ENCODE data around the gene RNF123.

RNF123 gene

GRCh38 chr3:49657208-49657915 lies 32.0 kb upstream of the RNF123 start:
- no peak for TF ChIP-seq EP300 (IDR thresholded peaks at IDR 0.05; ENCODE audit: borderline replicate concordance)
- TF ChIP-seq CREB1 (IDR thresholded peaks at IDR 0.05; ENCODE audit: low read depth), result no peak
- TF ChIP-seq RAD21 (IDR thresholded peaks at IDR 0.05; ENCODE audit: low read depth), result no peak
- no peak for TF ChIP-seq TEAD4 (IDR thresholded peaks at IDR 0.05)
- TF ChIP-seq, protein P1, sequence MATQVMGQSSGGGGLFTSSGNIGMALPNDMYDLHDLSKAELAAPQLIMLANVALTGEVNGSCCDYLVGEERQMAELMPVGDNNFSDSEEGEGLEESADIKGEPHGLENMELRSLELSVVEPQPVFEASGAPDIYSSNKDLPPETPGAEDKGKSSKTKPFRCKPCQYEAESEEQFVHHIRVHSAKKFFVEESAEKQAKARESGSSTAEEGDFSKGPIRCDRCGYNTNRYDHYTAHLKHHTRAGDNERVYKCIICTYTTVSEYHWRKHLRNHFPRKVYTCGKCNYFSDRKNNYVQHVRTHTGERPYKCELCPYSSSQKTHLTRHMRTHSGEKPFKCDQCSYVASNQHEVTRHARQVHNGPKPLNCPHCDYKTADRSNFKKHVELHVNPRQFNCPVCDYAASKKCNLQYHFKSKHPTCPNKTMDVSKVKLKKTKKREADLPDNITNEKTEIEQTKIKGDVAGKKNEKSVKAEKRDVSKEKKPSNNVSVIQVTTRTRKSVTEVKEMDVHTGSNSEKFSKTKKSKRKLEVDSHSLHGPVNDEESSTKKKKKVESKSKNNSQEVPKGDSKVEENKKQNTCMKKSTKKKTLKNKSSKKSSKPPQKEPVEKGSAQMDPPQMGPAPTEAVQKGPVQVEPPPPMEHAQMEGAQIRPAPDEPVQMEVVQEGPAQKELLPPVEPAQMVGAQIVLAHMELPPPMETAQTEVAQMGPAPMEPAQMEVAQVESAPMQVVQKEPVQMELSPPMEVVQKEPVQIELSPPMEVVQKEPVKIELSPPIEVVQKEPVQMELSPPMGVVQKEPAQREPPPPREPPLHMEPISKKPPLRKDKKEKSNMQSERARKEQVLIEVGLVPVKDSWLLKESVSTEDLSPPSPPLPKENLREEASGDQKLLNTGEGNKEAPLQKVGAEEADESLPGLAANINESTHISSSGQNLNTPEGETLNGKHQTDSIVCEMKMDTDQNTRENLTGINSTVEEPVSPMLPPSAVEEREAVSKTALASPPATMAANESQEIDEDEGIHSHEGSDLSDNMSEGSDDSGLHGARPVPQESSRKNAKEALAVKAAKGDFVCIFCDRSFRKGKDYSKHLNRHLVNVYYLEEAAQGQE (IDR thresholded peaks at IDR 0.05; ENCODE audit: low read depth), result no peak
- TF ChIP-seq TAF1 (IDR thresholded peaks at IDR 0.05; ENCODE audit: low read depth), result no peak
- no peak for TF ChIP-seq EGR1 (IDR thresholded peaks at IDR 0.05)
- no peak for TF ChIP-seq YY1 (IDR thresholded peaks at IDR 0.05; ENCODE audit: low read depth)
- no peak for TF ChIP-seq CEBPB (IDR thresholded peaks at IDR 0.05)
- TF ChIP-seq MAX (IDR thresholded peaks at IDR 0.05), result no peak
- no peak for TF ChIP-seq ZBTB7A (IDR thresholded peaks at IDR 0.05; ENCODE audit: low read depth)
- no peak for TF ChIP-seq FOXM1 (IDR thresholded peaks at IDR 0.05; ENCODE audit: borderline replicate concordance, low read depth)
- TF ChIP-seq USF1 (IDR thresholded peaks at IDR 0.05), result no peak
- TF ChIP-seq NFIC (IDR thresholded peaks at IDR 0.05), result no peak
- TF ChIP-seq TCF12 (IDR thresholded peaks at IDR 0.05; ENCODE audit: low read depth), result no peak

DNA sequence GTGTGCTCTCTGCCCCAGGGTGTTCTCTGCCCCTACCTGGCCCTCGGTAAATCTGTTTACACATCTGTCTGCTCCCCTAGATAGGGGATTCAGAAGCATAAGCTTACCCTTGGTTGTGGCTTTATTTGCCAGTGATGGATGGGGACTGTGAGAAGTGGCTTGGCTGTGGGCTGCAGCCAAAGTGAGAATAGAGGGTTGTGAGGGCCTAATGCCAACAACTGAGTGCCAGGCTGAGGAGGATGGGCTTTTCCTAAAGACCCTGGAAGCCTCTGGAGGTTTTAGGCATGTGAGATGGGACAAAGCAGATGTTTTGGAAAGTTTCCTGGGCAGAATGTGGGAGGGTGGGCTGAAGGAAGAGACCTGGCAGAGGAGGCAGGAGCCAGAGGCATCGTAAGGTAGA lies 30.6 kb upstream of the RNF123 start:
- TF ChIP-seq RAD21 (IDR thresholded peaks at IDR 0.05; ENCODE audit: low read depth), result no peak

- no peak for TF ChIP-seq TAF1 (IDR thresholded peaks at IDR 0.05; ENCODE audit: low read depth)
- no peak for TF ChIP-seq RAD21 (IDR thresholded peaks at IDR 0.05; ENCODE audit: low read depth)
- TF ChIP-seq ZBTB7A (IDR thresholded peaks at IDR 0.05; ENCODE audit: low read depth), result no peak
- TF ChIP-seq USF1 (IDR thresholded peaks at IDR 0.05), result no peak
- TF ChIP-seq YY1 (IDR thresholded peaks at IDR 0.05; ENCODE audit: low read depth), result no peak
- TF ChIP-seq NFIC (IDR thresholded peaks at IDR 0.05), result no peak
- TF ChIP-seq TEAD4 (IDR thresholded peaks at IDR 0.05), result no peak
- no peak for TF ChIP-seq CREB1 (IDR thresholded peaks at IDR 0.05; ENCODE audit: low read depth)
- TF ChIP-seq EP300 (IDR thresholded peaks at IDR 0.05; ENCODE audit: borderline replicate concordance), result no peak
- no peak for TF ChIP-seq FOXM1 (IDR thresholded peaks at IDR 0.05; ENCODE audit: borderline replicate concordance, low read depth)
These were observed 29.6 kb upstream of the RNF123 start for GRCh38 chr3:49659756-49660155.

DNA sequence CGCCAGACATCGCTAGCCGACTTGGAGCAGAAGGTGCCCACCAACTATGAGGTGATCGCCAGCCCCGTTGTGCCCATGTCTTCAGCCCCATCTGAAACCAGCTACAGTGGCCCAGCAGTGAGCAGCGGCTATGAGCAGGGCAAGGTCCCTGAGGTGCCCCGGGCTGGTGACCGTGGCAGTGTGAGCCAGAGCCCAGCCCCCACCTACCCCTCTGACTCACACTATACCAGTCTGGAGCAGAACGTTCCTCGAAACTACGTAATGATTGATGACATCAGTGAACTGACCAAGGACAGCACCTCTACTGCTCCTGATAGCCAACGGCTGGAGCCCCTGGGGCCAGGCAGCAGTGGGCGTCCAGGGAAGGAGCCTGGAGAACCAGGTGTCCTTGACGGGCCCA lies 28.1 kb upstream of the RNF123 start:
- TF ChIP-seq, protein P1 (IDR thresholded peaks at IDR 0.05; ENCODE audit: low read depth), result no peak
- TF ChIP-seq TAF1 (IDR thresholded peaks at IDR 0.05; ENCODE audit: low read depth) (no peak), ZBTB7A (IDR thresholded peaks at IDR 0.05; ENCODE audit: low read depth) (no peak), USF1 (IDR thresholded peaks at IDR 0.05) (no peak), TEAD4 (IDR thresholded peaks at IDR 0.05) (no peak), YY1 (IDR thresholded peaks at IDR 0.05; ENCODE audit: low read depth) (no peak), CREB1 (IDR thresholded peaks at IDR 0.05; ENCODE audit: low read depth) (no peak), EGR1 (IDR thresholded peaks at IDR 0.05) (no peak), MAX (IDR thresholded peaks at IDR 0.05) (no peak)

DNA sequence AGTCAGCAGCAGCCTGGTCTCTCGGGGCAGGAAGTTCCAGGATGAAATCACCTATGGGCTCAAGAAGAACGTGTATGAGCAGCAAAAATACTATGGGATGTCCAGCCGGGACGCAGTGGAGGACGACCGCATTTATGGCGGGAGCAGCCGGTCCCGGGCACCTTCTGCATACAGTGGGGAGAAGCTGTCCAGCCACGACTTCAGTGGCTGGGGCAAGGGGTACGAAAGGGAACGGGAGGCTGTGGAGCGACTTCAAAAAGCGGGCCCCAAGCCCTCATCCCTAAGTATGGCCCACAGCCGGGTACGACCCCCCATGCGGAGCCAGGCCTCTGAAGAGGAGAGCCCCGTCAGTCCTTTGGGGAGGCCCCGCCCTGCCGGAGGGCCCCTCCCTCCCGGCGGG lies 27.3 kb upstream of the RNF123 start:
- no peak for TF ChIP-seq TAF1 (IDR thresholded peaks at IDR 0.05; ENCODE audit: low read depth)
- TF ChIP-seq ZBTB7A (IDR thresholded peaks at IDR 0.05; ENCODE audit: low read depth), result 0 out of 2 replicates have a peak, but pooled peaks have one; percentile 0

All from Ishikawa (cell line).